Measurements from ENCODE around the gene STXBP3.
"Not testable (repeated sequence)": the region's sequence is repeated elsewhere in the genome, so short reads cannot be mapped to it uniquely, and the experiment has no call there.

The STXBP3 gene

GRCh38 chr1:108758796-108759195, 12.3 kb downstream of the STXBP3 start:
- Histone ChIP-seq H3K4me3 (ENCODE audit: insufficient read depth, low read depth, low read length) (no peak overlapping the region), H3K27me3 (ENCODE audit: control insufficient read depth, insufficient read depth, low read length, poor library complexity, severe bottlenecking) (no peaks in the 10 kb centered on the region), H3K36me3 (ENCODE audit: control insufficient read depth, insufficient read depth, low read length) (peaks cover 15% of the 10 kb centered on the region), H3K4me1 (ENCODE audit: control insufficient read depth, insufficient read depth, low read length) (no peaks in the 10 kb centered on the region), H3K9me3 (ENCODE audit: control insufficient read depth, low read length) (no peaks in the 10 kb centered on the region), H3K27ac (ENCODE audit: insufficient read depth, low read depth, low read length, poor library complexity, severe bottlenecking) (no peak overlapping the region)

- H3K36me3 ChIP-seq (ENCODE audit: control insufficient read depth, insufficient read depth, low read length): no peaks in the 10 kb centered on the region
- H3K27me3 ChIP-seq (ENCODE audit: control insufficient read depth, insufficient read depth, low read length, poor library complexity, severe bottlenecking): no peaks in the 10 kb centered on the region
- no peaks in the 10 kb centered on the region for H3K4me1 ChIP-seq (ENCODE audit: control insufficient read depth, insufficient read depth, low read length)
- no peaks in the 10 kb centered on the region for H3K9me3 ChIP-seq (ENCODE audit: control insufficient read depth, low read length)
- H3K4me3 ChIP-seq (ENCODE audit: insufficient read depth, low read depth, low read length): no peak overlapping the region
- 88 to 100% methylated on average over 1 of the region's 1 CpG for WGBS, 2 experiments
- H3K27ac ChIP-seq (ENCODE audit: insufficient read depth, low read depth, low read length, poor library complexity, severe bottlenecking): no peak overlapping the region
Observed at GRCh38 chr1:108767115-108767514, 20.6 kb downstream of the STXBP3 start.

- H3K4me1 ChIP-seq (ENCODE audit: control insufficient read depth, insufficient read depth, low read length): no peaks in the 10 kb centered on the region
- H3K36me3 ChIP-seq (ENCODE audit: control insufficient read depth, insufficient read depth, low read length): peaks cover 3% of the 10 kb centered on the region
- H3K27ac ChIP-seq (ENCODE audit: insufficient read depth, low read depth, low read length, poor library complexity, severe bottlenecking): no peak overlapping the region
- no peak overlapping the region for H3K4me3 ChIP-seq (ENCODE audit: insufficient read depth, low read depth, low read length)
- WGBS, 2 experiments: 92% methylated on average over 2 to 3 of the region's 3 CpGs
- H3K27me3 ChIP-seq (ENCODE audit: control insufficient read depth, insufficient read depth, low read length, poor library complexity, severe bottlenecking): no peaks in the 10 kb centered on the region
- H3K9me3 ChIP-seq (ENCODE audit: control insufficient read depth, low read length): no peaks in the 10 kb centered on the region
Observed at GRCh38 chr1:108767708-108768107, 21.2 kb downstream of the STXBP3 start.

GRCh38 chr1:108777839-108778238, 31.4 kb downstream of the STXBP3 start:
- Histone ChIP-seq H3K27ac (ENCODE audit: insufficient read depth, low read depth, low read length, poor library complexity, severe bottlenecking) (no peak overlapping the region), H3K9me3 (ENCODE audit: control insufficient read depth, low read length) (no peaks in the 10 kb centered on the region), H3K36me3 (ENCODE audit: control insufficient read depth, insufficient read depth, low read length) (peaks cover 26% of the 10 kb centered on the region), H3K4me1 (ENCODE audit: control insufficient read depth, insufficient read depth, low read length) (no peaks in the 10 kb centered on the region), H3K4me3 (ENCODE audit: insufficient read depth, low read depth, low read length) (no peak overlapping the region), H3K27me3 (ENCODE audit: control insufficient read depth, insufficient read depth, low read length, poor library complexity, severe bottlenecking) (no peaks in the 10 kb centered on the region)

DNA sequence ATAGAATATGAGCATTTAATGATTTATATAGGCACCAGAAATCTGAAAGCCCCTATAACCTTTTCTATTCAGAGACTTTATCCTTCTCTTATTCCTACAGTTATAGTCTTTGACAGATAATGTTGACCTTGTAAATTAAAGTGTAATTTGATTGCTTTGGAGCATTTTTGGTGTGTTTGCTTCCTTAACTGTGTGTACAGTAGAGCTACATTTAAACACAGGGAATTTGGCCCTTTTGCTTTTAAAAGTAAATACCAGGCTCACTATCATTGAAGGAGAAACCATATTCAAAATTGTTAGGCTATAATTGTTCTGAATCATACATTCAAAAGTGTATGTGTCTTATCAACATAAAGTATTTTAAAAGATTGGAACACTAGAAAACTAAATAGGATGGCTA, 33.0 kb downstream of the STXBP3 start:
- H3K27ac ChIP-seq (ENCODE audit: insufficient read depth, low read depth, low read length, poor library complexity, severe bottlenecking): no peak overlapping the region
- no peaks in the 10 kb centered on the region for H3K4me1 ChIP-seq (ENCODE audit: control insufficient read depth, insufficient read depth, low read length)
- H3K9me3 ChIP-seq (ENCODE audit: control insufficient read depth, low read length): no peaks in the 10 kb centered on the region
- no peaks in the 10 kb centered on the region for H3K27me3 ChIP-seq (ENCODE audit: control insufficient read depth, insufficient read depth, low read length, poor library complexity, severe bottlenecking)
- H3K4me3 ChIP-seq (ENCODE audit: insufficient read depth, low read depth, low read length): no peak overlapping the region
- peaks cover 31% of the 10 kb centered on the region for H3K36me3 ChIP-seq (ENCODE audit: control insufficient read depth, insufficient read depth, low read length)

DNA sequence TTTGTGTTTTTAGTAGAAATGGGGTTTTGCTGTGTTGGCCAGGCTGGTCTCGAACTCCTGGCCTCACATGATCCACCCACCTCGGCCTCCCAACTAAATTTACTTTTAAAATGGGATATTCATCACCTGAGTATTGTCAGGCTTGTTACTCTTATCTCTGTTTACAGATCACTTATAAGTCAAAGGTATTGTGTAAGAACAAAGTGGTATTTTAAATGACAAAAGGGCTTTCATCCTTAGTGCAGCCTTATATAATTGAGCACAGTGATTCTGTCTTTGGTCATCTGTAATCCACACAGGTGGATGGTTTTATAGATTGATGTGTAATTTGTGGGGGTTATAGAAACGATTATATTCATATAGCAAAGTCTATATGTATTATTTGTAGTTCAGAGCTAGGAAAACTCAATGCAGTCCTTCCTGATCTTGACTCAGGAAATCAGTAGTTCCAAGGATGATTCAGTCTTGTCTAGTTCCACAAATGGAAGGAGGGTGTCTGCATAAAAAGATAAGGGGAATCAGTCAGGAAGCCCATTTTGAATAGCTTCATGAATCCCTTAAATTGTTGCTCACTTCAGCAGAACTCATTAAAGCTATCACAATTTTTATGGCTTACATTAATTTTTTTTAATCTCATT, 34.6 kb downstream of the STXBP3 start:
- Histone ChIP-seq H3K9me3 (ENCODE audit: control insufficient read depth, low read length) (peaks cover 2% of the 10 kb centered on the region), H3K36me3 (ENCODE audit: control insufficient read depth, insufficient read depth, low read length) (peaks cover 37% of the 10 kb centered on the region), H3K27me3 (ENCODE audit: control insufficient read depth, insufficient read depth, low read length, poor library complexity, severe bottlenecking) (no peaks in the 10 kb centered on the region), H3K27ac (ENCODE audit: insufficient read depth, low read depth, low read length, poor library complexity, severe bottlenecking) (no peak overlapping the region), H3K4me3 (ENCODE audit: insufficient read depth, low read depth, low read length) (no peak overlapping the region), H3K4me1 (ENCODE audit: control insufficient read depth, insufficient read depth, low read length) (no peaks in the 10 kb centered on the region)
- WGBS, 2 experiments: 100% methylated on average over 1 to 3 of the region's 3 CpGs

DNA sequence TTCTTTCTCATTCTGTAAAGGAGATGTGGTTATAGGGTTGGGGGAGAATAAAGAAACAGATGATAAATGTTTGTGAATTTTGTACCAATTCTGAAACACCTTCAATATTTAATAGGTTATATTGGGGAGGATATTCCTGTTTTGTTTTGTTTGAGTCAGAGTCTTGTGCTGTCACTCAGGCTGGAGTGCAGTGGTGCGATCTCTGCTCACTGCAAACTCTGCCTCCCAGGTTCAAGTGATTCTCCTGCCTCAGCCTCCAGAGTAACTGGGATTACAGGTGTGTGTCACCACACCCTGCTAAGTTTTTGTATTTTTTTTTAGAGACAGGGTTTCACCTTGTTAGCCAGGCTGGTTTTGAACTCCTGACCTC, 35.1 kb downstream of the STXBP3 start:
- H3K4me3 ChIP-seq (ENCODE audit: insufficient read depth, low read depth, low read length); H3K27ac ChIP-seq (ENCODE audit: insufficient read depth, low read depth, low read length, poor library complexity, severe bottlenecking); H3K9me3 ChIP-seq (ENCODE audit: control insufficient read depth, low read length); H3K4me1 ChIP-seq (ENCODE audit: control insufficient read depth, insufficient read depth, low read length); H3K27me3 ChIP-seq (ENCODE audit: control insufficient read depth, insufficient read depth, low read length, poor library complexity, severe bottlenecking): not testable (repeated sequence)
- 84 to 93% methylated on average over 1 of the region's 1 CpG for WGBS, 2 experiments
- H3K36me3 ChIP-seq (ENCODE audit: control insufficient read depth, insufficient read depth, low read length): peaks cover 42% of the 10 kb centered on the region

- Histone ChIP-seq H3K4me3 (ENCODE audit: insufficient read depth, low read depth, low read length) (no peak overlapping the region), H3K27ac (ENCODE audit: insufficient read depth, low read depth, low read length, poor library complexity, severe bottlenecking) (no peak overlapping the region), H3K27me3 (ENCODE audit: control insufficient read depth, insufficient read depth, low read length, poor library complexity, severe bottlenecking) (no peaks in the 10 kb centered on the region), H3K4me1 (ENCODE audit: control insufficient read depth, insufficient read depth, low read length) (no peaks in the 10 kb centered on the region), H3K36me3 (ENCODE audit: control insufficient read depth, insufficient read depth, low read length) (peaks cover 36% of the 10 kb centered on the region), H3K9me3 (ENCODE audit: control insufficient read depth, low read length) (peaks cover 2% of the 10 kb centered on the region)
- WGBS, 2 experiments: 95 to 96% methylated on average over 6 of the region's 6 CpGs
Observed at GRCh38 chr1:108785264-108785663, 38.8 kb downstream of the STXBP3 start.

DNA sequence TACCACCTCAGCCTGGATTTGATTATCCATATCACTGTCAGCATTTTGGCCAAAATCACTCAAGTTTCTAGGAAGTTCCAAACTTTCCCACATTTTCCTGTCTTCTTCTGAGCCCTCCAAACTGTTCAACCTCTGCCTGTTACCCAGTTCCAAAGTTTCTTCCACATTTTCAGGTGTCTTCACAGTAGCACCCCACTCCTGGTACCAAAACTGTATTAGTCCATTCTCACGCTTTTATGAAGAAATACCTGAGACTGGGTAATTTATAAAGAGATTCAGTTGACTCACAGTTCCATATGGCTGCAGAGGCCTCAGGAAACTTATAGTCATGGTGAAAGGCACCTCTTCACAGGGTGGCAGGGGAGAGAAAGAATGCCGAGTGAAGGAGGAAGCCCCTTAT, 39.4 kb downstream of the STXBP3 start:
- peaks cover 36% of the 10 kb centered on the region for H3K36me3 ChIP-seq (ENCODE audit: control insufficient read depth, insufficient read depth, low read length)
- H3K27ac ChIP-seq (ENCODE audit: insufficient read depth, low read depth, low read length, poor library complexity, severe bottlenecking): no peak overlapping the region
- no peak overlapping the region for H3K4me3 ChIP-seq (ENCODE audit: insufficient read depth, low read depth, low read length)
- no peaks in the 10 kb centered on the region for H3K27me3 ChIP-seq (ENCODE audit: control insufficient read depth, insufficient read depth, low read length, poor library complexity, severe bottlenecking)
- H3K4me1 ChIP-seq (ENCODE audit: control insufficient read depth, insufficient read depth, low read length): no peaks in the 10 kb centered on the region
- H3K9me3 ChIP-seq (ENCODE audit: control insufficient read depth, low read length): peaks cover 2% of the 10 kb centered on the region
- WGBS, 2 experiments: 88 to 100% methylated on average over 2 of the region's 2 CpGs

DNA sequence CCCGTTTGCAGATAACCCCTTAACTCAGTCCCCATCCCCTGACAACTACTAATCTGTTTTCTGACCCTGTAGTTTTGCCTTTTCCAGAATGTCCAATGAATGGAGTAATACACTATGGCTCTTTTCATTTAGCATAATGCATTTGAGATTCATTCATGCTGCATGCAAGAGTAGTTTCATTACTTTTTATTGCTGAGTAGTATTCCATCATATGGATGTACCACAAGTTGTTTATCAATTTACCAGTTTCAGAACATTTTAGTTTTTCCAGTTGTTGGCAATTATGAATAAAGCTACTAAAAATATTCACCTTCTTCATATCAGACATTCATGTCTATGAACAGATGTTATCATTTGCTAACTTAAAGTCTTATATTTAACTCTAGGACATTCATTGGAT, 45.3 kb downstream of the STXBP3 start:
- Histone ChIP-seq H3K27ac (ENCODE audit: insufficient read depth, low read depth, low read length, poor library complexity, severe bottlenecking) (no peak overlapping the region), H3K27me3 (ENCODE audit: control insufficient read depth, insufficient read depth, low read length, poor library complexity, severe bottlenecking) (no peaks in the 10 kb centered on the region), H3K36me3 (ENCODE audit: control insufficient read depth, insufficient read depth, low read length) (peaks cover 10% of the 10 kb centered on the region), H3K9me3 (ENCODE audit: control insufficient read depth, low read length) (peaks cover 3% of the 10 kb centered on the region), H3K4me1 (ENCODE audit: control insufficient read depth, insufficient read depth, low read length) (no peaks in the 10 kb centered on the region), H3K4me3 (ENCODE audit: insufficient read depth, low read depth, low read length) (no peak overlapping the region)
- 91% methylated on average over 1 of the region's 1 CpG for WGBS, 2 experiments

DNA sequence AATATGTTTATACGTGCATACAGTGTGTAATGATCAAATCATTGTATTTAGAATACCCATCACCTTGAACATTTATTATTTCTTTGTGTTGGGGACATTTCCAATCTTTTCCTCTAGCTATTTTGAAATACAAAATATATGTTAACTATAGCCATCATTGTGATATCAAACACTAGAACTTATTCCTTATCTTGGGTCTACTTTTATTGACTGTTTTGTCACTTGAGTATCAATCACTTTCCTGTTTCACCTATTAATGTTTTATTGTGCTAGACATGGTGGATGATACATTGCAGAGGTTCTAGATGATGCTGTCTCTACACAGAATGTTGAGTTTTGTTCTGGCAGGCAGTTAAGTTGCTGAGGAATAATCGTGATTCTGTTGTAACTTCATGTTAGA, 45.9 kb downstream of the STXBP3 start:
- no peak overlapping the region for H3K27ac ChIP-seq (ENCODE audit: insufficient read depth, low read depth, low read length, poor library complexity, severe bottlenecking)
- WGBS, 2 experiments: 84 to 97% methylated on average over 1 of the region's 2 CpGs
- H3K36me3 ChIP-seq (ENCODE audit: control insufficient read depth, insufficient read depth, low read length): peaks cover 10% of the 10 kb centered on the region
- no peaks in the 10 kb centered on the region for H3K4me1 ChIP-seq (ENCODE audit: control insufficient read depth, insufficient read depth, low read length)
- peaks cover 3% of the 10 kb centered on the region for H3K9me3 ChIP-seq (ENCODE audit: control insufficient read depth, low read length)
- H3K4me3 ChIP-seq (ENCODE audit: insufficient read depth, low read depth, low read length): no peak overlapping the region
- no peaks in the 10 kb centered on the region for H3K27me3 ChIP-seq (ENCODE audit: control insufficient read depth, insufficient read depth, low read length, poor library complexity, severe bottlenecking)
